ENCODE measurements around the gene EDC3. TPM values are rescaled to one million over a fixed set of nuclear protein-coding genes. Genes with fewer than 3 reads are reported as not detected.
"Not testable (repeated sequence)": the region's sequence is repeated elsewhere in the genome, so short reads cannot be mapped to it uniquely, and the experiment has no call there.

Gene EDC3
- total RNA-seq, 1 experiment from 2014 or later: 14.7 TPM

DNA sequence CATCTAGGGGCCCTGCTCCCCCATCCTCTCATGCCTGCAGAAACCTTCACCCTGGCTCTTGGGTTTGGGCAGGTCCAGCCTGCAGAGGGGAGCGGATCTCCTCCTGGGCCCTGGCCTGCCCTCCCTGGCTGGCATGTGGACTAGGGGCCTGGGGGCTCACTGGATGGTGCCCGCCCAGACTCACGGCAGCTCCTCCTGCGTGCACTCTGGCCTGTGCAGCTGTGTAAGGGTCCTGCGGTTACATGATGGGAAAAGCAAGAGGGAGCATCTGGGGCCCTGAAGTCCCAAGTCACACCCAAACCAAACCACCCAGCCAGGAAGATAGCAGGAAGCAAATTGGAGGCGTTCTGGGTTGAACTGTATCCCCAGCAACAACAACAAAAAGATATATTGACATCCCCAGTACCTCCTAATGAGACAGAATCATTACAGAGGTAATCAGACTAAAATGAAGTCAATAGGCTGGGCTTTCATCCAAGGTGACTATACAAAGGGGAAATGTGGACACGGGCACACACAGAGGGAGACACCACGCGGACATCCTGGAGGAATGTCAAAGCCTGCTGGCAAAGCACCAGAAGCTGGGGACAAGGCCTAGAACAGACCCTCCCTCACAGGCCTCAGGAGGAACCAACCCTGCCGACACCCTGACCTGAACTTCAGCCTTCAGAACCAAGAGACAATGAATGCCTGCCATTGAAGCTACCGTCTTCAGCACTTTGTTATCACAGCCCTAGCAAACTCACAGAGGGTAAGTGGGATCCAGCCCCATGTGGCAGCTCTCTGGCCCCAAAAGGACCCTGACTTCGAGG is 90.6 kb downstream of the EDC3 start:
- H3K9ac ChIP-seq (ENCODE audit: low read length): no peak overlapping the region

DNA sequence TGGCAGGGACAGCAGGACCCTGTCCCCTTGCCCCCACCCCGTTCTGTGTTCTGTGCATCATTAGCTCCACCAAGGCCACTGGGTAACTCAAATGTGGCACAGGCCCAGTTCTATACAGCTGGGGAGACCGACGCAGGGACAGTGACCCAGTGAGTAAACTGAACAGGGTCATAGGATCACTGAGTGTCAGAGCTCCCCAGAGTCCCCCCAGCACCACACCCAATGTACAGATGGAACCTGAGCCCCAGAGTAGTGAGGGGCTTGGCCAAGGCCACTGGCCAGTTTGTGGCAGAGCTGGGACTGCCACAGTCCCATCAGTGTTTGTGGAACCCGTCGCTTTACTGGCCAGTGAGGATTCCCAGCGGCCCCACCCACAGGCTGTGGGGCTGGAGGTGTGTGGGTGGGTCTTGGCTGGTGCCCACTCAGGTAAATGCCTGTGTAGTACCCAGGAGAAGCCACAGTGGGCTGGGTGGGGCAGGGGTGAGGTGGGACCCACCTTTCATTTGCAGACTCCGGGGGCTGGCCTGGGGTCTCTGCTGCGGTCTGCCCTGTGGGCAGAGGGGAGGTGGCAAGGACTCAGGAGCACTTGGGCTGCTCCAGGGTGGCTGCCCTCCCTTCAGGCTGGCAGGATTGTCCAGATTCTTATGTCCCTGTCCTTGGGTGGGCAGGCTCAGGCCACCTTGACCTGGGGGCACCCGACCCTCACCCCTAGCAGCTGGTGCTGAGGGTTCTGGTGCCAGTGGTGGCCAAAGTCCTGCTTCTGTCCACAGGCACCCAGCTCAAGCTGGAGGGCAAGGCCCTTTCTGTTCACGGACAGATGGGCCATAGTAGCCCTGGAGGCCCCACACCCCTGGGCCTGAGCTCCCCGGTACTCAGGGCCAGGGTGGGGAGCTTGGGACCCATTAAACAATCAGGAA is 91.8 kb downstream of the EDC3 start:
- H4K20me1 ChIP-seq (ENCODE audit: insufficient read depth, low read depth, low read length): no peaks in the 10 kb centered on the region
- no peak overlapping the region for H3K4me3 ChIP-seq (ENCODE audit: low read length)
- H2AFZ ChIP-seq (ENCODE audit: low read length): no peak overlapping the region
- no peak overlapping the region for H3K9ac ChIP-seq (ENCODE audit: low read length)
- no peaks in the 10 kb centered on the region for H3K36me3 ChIP-seq (ENCODE audit: insufficient read depth, low read length)
- no peaks in the 10 kb centered on the region; the same call in 1 of the 2 replicates for H3K4me1 ChIP-seq (ENCODE audit: low read length)
- no peak for DNase-seq
- H3K9me3 ChIP-seq (ENCODE audit: low read length): no peaks in the 10 kb centered on the region
- H3K4me2 ChIP-seq (ENCODE audit: low read depth, low read length, poor library complexity, severe bottlenecking): no peak overlapping the region
- no peaks in the 10 kb centered on the region for H3K79me2 ChIP-seq (ENCODE audit: low read length)
- H3K9me2 ChIP-seq (replicated peaks; ENCODE audit: insufficient read depth, low read length): no peaks in the 10 kb centered on the region
- no peak overlapping the region for H3K27ac ChIP-seq (ENCODE audit: low read length)
- no peaks in the 10 kb centered on the region for H3K27me3 ChIP-seq (ENCODE audit: low read length)

More for the DNA sequence above, 90.6 kb downstream of the EDC3 start:
- no peaks in the 10 kb centered on the region for H3K27me3 ChIP-seq (ENCODE audit: low read length)
- H3K27ac ChIP-seq (ENCODE audit: low read length): no peak overlapping the region
- H3K36me3 ChIP-seq (ENCODE audit: insufficient read depth, low read length): no peaks in the 10 kb centered on the region
- no peak for DNase-seq
- no peaks in the 10 kb centered on the region for H3K9me2 ChIP-seq (replicated peaks; ENCODE audit: insufficient read depth, low read length)
- no peak overlapping the region for H2AFZ ChIP-seq (ENCODE audit: low read length)
- H3K4me2 ChIP-seq (ENCODE audit: low read depth, low read length, poor library complexity, severe bottlenecking): no peak overlapping the region
- H3K79me2 ChIP-seq (ENCODE audit: low read length): no peaks in the 10 kb centered on the region
- H3K9me3 ChIP-seq (ENCODE audit: low read length): no peaks in the 10 kb centered on the region
- H3K4me1 ChIP-seq (ENCODE audit: low read length): no peaks in the 10 kb centered on the region
- no peak overlapping the region for H3K4me3 ChIP-seq (ENCODE audit: low read length)
- no peaks in the 10 kb centered on the region for H4K20me1 ChIP-seq (ENCODE audit: insufficient read depth, low read depth, low read length)

GRCh38 chr15:74603026-74603788 is 92.6 kb downstream of the EDC3 start:
- H3K36me3 ChIP-seq (ENCODE audit: insufficient read depth, low read length): no peaks in the 10 kb centered on the region
- H3K4me3 ChIP-seq (ENCODE audit: low read length): no peak overlapping the region
- DNase-seq: no peak
- no peaks in the 10 kb centered on the region for H3K79me2 ChIP-seq (ENCODE audit: low read length)
- no peaks in the 10 kb centered on the region for H3K9me2 ChIP-seq (replicated peaks; ENCODE audit: insufficient read depth, low read length)
- H3K27ac ChIP-seq (ENCODE audit: low read length): no peak overlapping the region
- no peak overlapping the region for H3K9ac ChIP-seq (ENCODE audit: low read length)
- no peak overlapping the region for H3K4me2 ChIP-seq (ENCODE audit: low read depth, low read length, poor library complexity, severe bottlenecking)
- H3K27me3 ChIP-seq (ENCODE audit: low read length): no peaks in the 10 kb centered on the region
- H3K4me1 ChIP-seq (ENCODE audit: low read length): peaks cover 8% of the 10 kb centered on the region
- no peak overlapping the region for H2AFZ ChIP-seq (ENCODE audit: low read length)
- no peaks in the 10 kb centered on the region for H4K20me1 ChIP-seq (ENCODE audit: insufficient read depth, low read depth, low read length)
- H3K9me3 ChIP-seq (ENCODE audit: low read length): no peaks in the 10 kb centered on the region

GRCh38 chr15:74599156-74599555 is 96.7 kb downstream of the EDC3 start:
- H3K9me3 ChIP-seq (ENCODE audit: low read length): no peaks in the 10 kb centered on the region
- H3K27ac ChIP-seq (ENCODE audit: low read length): no peak overlapping the region
- no peaks in the 10 kb centered on the region for H3K79me2 ChIP-seq (ENCODE audit: low read length)
- no peak for DNase-seq
- H3K4me3 ChIP-seq (ENCODE audit: low read length): no peak overlapping the region
- no peaks in the 10 kb centered on the region for H3K27me3 ChIP-seq (ENCODE audit: low read length)
- H3K4me1 ChIP-seq (ENCODE audit: low read length): peaks cover 13% of the 10 kb centered on the region
- no peaks in the 10 kb centered on the region for H3K36me3 ChIP-seq (ENCODE audit: insufficient read depth, low read length)
- H3K9me2 ChIP-seq (replicated peaks; ENCODE audit: insufficient read depth, low read length): no peaks in the 10 kb centered on the region
- no peak overlapping the region for H3K9ac ChIP-seq (ENCODE audit: low read length)
- no peaks in the 10 kb centered on the region for H4K20me1 ChIP-seq (ENCODE audit: insufficient read depth, low read depth, low read length)
- no peak overlapping the region for H2AFZ ChIP-seq (ENCODE audit: low read length)
- H3K4me2 ChIP-seq (ENCODE audit: low read depth, low read length, poor library complexity, severe bottlenecking): no peak overlapping the region

DNA sequence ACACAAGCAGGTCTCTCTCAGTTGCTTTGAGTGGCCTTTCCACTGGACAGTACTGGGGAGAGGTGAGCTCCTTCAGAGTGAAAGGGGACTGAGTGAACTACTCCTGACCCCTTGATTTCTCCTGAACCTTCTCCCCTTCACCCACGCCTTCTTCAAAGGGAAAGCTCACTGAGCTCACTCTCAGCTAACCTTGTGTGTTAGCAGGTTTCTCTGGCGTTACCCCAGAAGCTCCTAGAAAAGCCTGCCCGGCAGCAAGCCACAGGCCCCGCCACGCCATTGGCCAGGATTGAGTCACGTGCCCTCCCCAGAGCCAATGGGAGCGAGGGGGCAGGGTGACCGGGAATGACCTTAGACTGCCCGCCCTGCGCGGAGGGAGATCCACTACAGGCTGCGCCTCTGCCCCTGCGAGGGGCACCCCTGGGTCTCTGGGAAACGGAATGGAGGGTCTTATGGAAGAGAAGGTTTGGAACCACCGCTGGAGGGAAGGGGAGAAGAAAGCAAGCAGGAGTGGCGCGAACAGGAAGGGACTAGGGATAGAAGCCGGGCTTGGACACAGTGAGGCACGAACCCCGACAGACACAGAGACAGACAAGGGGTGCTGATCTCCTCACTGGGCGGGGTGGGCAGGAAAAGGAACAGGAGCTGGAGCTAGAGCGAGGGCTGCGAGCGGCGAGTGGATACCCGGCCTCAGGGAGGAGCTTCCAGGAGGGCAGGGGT is 97.5 kb downstream of the EDC3 start:
- H3K4me3 ChIP-seq (ENCODE audit: low read length): peak overlapping the region; percentile 65
- H3K9me2 ChIP-seq (replicated peaks; ENCODE audit: insufficient read depth, low read length): no peaks in the 10 kb centered on the region
- no peaks in the 10 kb centered on the region for H3K79me2 ChIP-seq (ENCODE audit: low read length)
- peak overlapping the region; percentile 63 for H3K9ac ChIP-seq (ENCODE audit: low read length)
- no peaks in the 10 kb centered on the region for H3K9me3 ChIP-seq (ENCODE audit: low read length)
- H2AFZ ChIP-seq (ENCODE audit: low read length): peak overlapping the region; percentile 69
- H4K20me1 ChIP-seq (ENCODE audit: insufficient read depth, low read depth, low read length): no peaks in the 10 kb centered on the region
- peaks cover 13% of the 10 kb centered on the region for H3K4me1 ChIP-seq (ENCODE audit: low read length)
- H3K27ac ChIP-seq (ENCODE audit: low read length): no peak overlapping the region
- H3K36me3 ChIP-seq (ENCODE audit: insufficient read depth, low read length): no peaks in the 10 kb centered on the region
- peak; percentile 94 for DNase-seq
- peak overlapping the region; percentile 64 for H3K4me2 ChIP-seq (ENCODE audit: low read depth, low read length, poor library complexity, severe bottlenecking)
- no peaks in the 10 kb centered on the region for H3K27me3 ChIP-seq (ENCODE audit: low read length)

DNA sequence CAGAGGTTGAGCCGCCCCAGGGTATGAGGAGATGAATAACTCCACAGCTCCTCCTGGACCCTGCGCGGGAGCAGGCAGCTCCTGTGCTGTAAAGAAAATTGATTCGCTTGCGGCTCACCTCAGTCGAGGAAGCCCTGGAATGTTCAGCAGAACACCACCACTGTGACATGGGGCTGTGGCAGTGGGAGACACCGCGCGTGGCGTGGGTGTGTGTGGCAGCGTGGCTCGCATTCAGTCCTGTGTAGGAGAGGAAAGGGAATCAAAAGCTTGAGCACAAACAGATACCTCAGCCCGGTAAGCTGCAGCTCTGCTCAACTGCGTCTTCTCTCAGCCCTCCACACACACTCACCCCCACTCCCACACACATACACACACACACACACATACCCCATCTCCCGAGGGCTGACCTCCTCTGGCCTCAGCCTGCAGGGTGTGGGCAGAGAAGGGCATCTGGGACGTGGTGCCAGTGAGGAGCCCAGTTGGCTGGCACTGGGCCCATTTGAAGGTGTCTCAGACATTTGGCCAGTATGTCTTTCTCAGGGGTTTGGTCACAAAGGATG is 98.6 kb downstream of the EDC3 start:
- H3K79me2 ChIP-seq (ENCODE audit: low read length); H3K27ac ChIP-seq (ENCODE audit: low read length); H3K36me3 ChIP-seq (ENCODE audit: insufficient read depth, low read length); H3K4me3 ChIP-seq (ENCODE audit: low read length); H3K27me3 ChIP-seq (ENCODE audit: low read length); DNase-seq; H3K4me2 ChIP-seq (ENCODE audit: low read depth, low read length, poor library complexity, severe bottlenecking); H4K20me1 ChIP-seq (ENCODE audit: insufficient read depth, low read depth, low read length); H3K9me3 ChIP-seq (ENCODE audit: low read length); H2AFZ ChIP-seq (ENCODE audit: low read length); H3K9ac ChIP-seq (ENCODE audit: low read length); H3K9me2 ChIP-seq (replicated peaks; ENCODE audit: insufficient read depth, low read length): not testable (repeated sequence)
- peaks cover 13% of the 10 kb centered on the region for H3K4me1 ChIP-seq (ENCODE audit: low read length)

- not testable (repeated sequence) for H3K27ac ChIP-seq (ENCODE audit: low read length); H2AFZ ChIP-seq (ENCODE audit: low read length); DNase-seq; H3K27me3 ChIP-seq (ENCODE audit: low read length); H3K4me2 ChIP-seq (ENCODE audit: low read depth, low read length, poor library complexity, severe bottlenecking); H3K9me2 ChIP-seq (replicated peaks; ENCODE audit: insufficient read depth, low read length); H3K79me2 ChIP-seq (ENCODE audit: low read length); H4K20me1 ChIP-seq (ENCODE audit: insufficient read depth, low read depth, low read length); H3K36me3 ChIP-seq (ENCODE audit: insufficient read depth, low read length); H3K9ac ChIP-seq (ENCODE audit: low read length); H3K4me3 ChIP-seq (ENCODE audit: low read length); H3K9me3 ChIP-seq (ENCODE audit: low read length)
- H3K4me1 ChIP-seq (ENCODE audit: low read length): peaks cover 13% of the 10 kb centered on the region
Measured at GRCh38 chr15:74596736-74597135, 99.1 kb downstream of the EDC3 start.
